SK-N-MC (cell line): ENCODE results near the gene PRKCI.

Experiments
- EZH2 ChIP-seq: fragments of 200-600 bp; sonication (generic); IDR thresholded peaks from one replicate; pipeline ENCODE4 v1.6.1; 2017; ENCODE audit warnings: antibody characterized with exemption
- POLR2AphosphoS5 ChIP-seq: IDR thresholded peaks from 2 replicates; pipeline ENCODE4 v1.6.1; 2012; ENCODE audit warnings: mild to moderate bottlenecking, low read depth, low read length, borderline replicate concordance

- TF ChIP-seq POLR2AphosphoS5 (no peak), EZH2 (no peak)
These were observed 128.5 kb downstream of the PRKCI start for GRCh38 chr3:170350515-170351413.
